ENCODE results near the gene TRAF3IP1.

Gene TRAF3IP1

DNA sequence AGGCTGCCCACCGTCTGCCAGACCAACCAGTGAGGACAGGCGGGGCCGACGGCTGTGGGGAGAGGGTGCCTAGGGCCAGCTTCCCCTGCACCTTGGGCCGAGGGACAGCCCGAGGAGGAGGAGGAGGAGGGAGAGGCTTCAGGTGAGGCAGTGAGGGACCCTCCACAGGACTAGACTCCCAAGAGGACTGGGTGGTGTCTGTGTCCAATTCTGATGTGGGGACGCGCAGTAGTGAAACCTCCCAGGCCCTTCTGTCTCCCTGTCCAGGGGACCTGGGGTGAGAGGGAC, 86.6 kb downstream of the TRAF3IP1 start:
- H3K4me2 ChIP-seq (ENCODE audit: low read length): no peak overlapping the region
- no peaks in the 10 kb centered on the region for H3K79me2 ChIP-seq
- no peaks in the 10 kb centered on the region for H3K36me3 ChIP-seq (ENCODE audit: control insufficient read depth, insufficient read depth, low read length)
- TF ChIP-seq, protein P1, sequence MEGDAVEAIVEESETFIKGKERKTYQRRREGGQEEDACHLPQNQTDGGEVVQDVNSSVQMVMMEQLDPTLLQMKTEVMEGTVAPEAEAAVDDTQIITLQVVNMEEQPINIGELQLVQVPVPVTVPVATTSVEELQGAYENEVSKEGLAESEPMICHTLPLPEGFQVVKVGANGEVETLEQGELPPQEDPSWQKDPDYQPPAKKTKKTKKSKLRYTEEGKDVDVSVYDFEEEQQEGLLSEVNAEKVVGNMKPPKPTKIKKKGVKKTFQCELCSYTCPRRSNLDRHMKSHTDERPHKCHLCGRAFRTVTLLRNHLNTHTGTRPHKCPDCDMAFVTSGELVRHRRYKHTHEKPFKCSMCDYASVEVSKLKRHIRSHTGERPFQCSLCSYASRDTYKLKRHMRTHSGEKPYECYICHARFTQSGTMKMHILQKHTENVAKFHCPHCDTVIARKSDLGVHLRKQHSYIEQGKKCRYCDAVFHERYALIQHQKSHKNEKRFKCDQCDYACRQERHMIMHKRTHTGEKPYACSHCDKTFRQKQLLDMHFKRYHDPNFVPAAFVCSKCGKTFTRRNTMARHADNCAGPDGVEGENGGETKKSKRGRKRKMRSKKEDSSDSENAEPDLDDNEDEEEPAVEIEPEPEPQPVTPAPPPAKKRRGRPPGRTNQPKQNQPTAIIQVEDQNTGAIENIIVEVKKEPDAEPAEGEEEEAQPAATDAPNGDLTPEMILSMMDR (IDR thresholded peaks at IDR 0.05): no peak
- H3K27ac ChIP-seq: no peak overlapping the region
- no peak overlapping the region for H3K4me3 ChIP-seq (ENCODE audit: low read depth, low read length)
- no peaks in the 10 kb centered on the region for H3K27me3 ChIP-seq (ENCODE audit: control insufficient read depth, insufficient read depth, low read length)
- H3K9ac ChIP-seq: no peak overlapping the region
- H3K4me1 ChIP-seq: no peaks in the 10 kb centered on the region
- no peaks in the 10 kb centered on the region for H3K9me3 ChIP-seq (ENCODE audit: control insufficient read depth, low read length)
- no peak overlapping the region for H2AFZ ChIP-seq

DNA sequence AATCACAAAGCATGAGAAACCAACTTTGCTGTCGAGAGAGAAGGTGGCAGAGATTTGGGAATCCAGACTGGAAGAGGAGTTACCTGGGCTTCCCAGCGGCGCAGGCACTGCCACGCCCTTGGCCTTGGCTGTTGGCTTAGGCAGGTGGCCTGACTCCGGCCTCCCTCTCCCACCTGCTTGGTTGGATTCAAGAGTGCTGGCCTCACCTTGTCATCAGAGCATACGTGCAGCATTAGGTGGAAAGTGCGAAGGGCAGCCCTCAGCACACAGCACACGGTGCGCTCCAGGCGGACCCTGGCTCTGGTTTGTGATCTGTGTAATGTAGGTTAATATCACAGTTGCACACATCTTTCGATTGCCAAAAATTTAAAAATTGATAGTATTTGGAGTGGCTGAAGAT, 87.2 kb downstream of the TRAF3IP1 start:
- Histone ChIP-seq H2AFZ (no peak overlapping the region), H3K9me3 (ENCODE audit: control insufficient read depth, low read length) (no peaks in the 10 kb centered on the region), H3K27me3 (ENCODE audit: control insufficient read depth, insufficient read depth, low read length) (no peaks in the 10 kb centered on the region), H3K4me2 (ENCODE audit: low read length) (no peak overlapping the region), H3K9ac (no peak overlapping the region), H3K27ac (no peak overlapping the region), H3K79me2 (no peaks in the 10 kb centered on the region), H3K4me3 (ENCODE audit: low read depth, low read length) (no peak overlapping the region), H3K36me3 (ENCODE audit: control insufficient read depth, insufficient read depth, low read length) (no peaks in the 10 kb centered on the region), H3K4me1 (no peaks in the 10 kb centered on the region)
- TF ChIP-seq, protein P1 (IDR thresholded peaks at IDR 0.05): no peak

DNA sequence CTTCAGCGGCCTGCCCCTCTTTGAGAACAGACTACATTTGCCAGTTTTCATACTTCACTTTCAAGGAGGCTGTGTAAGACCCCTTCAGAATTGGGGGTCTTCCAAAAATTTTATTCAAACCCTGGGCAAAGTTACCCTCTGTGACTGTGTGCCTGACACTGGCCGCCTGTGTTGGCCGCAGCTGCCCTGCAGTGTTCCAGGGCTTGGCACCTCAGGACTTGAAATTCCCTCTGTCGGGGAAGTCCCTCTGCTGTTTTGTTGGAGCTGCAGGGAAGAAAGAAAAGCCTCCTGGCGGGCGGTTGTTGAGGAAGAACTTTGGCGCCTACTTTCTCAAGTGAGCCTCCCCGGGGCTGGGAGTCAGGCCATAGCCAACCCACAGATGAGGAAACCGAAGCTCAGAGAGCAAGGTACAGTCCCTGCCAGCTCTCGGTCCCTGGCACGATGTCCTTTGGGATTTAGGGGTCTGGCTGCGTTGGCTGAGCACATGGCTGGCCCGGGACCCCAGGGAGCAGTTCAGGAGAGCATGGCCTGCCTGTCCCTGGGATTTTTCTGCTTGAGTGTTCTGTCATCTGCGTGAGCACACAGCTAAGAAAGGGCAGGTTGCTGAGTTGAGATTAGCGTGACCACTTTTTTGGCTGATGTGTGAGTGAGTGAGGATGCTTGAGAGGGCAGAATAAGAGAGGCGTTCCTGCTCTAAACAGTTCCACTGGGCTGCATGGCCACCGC, 88.5 kb downstream of the TRAF3IP1 start:
- Histone ChIP-seq H3K9ac (no peak overlapping the region), H2AFZ (no peak overlapping the region), H3K36me3 (ENCODE audit: control insufficient read depth, insufficient read depth, low read length) (no peaks in the 10 kb centered on the region), H3K4me3 (ENCODE audit: low read depth, low read length) (no peak overlapping the region), H3K27ac (no peak overlapping the region), H3K79me2 (no peaks in the 10 kb centered on the region), H3K9me3 (ENCODE audit: control insufficient read depth, low read length) (no peaks in the 10 kb centered on the region), H3K4me1 (no peaks in the 10 kb centered on the region), H3K27me3 (ENCODE audit: control insufficient read depth, insufficient read depth, low read length) (no peaks in the 10 kb centered on the region), H3K4me2 (ENCODE audit: low read length) (no peak overlapping the region)
- TF ChIP-seq, protein P1 (IDR thresholded peaks at IDR 0.05): no peak

- TF ChIP-seq, protein P1 (IDR thresholded peaks at IDR 0.05): no peak
- no peaks in the 10 kb centered on the region for H3K36me3 ChIP-seq (ENCODE audit: control insufficient read depth, insufficient read depth, low read length)
- no peaks in the 10 kb centered on the region for H3K9me3 ChIP-seq (ENCODE audit: control insufficient read depth, low read length)
- no peaks in the 10 kb centered on the region for H3K4me1 ChIP-seq
- H3K4me3 ChIP-seq (ENCODE audit: low read depth, low read length): no peak overlapping the region
- no peak overlapping the region for H3K4me2 ChIP-seq (ENCODE audit: low read length)
- no peak overlapping the region for H3K27ac ChIP-seq
- H3K79me2 ChIP-seq: no peaks in the 10 kb centered on the region
- no peak overlapping the region for H3K9ac ChIP-seq
- no peaks in the 10 kb centered on the region for H3K27me3 ChIP-seq (ENCODE audit: control insufficient read depth, insufficient read depth, low read length)
- H2AFZ ChIP-seq: no peak overlapping the region
Observed at GRCh38 chr2:238409341-238410199, 89.3 kb downstream of the TRAF3IP1 start.

All from parathyroid adenoma (tissue), 2 donors.